ENCODE results near the gene SKP1.

DNA sequence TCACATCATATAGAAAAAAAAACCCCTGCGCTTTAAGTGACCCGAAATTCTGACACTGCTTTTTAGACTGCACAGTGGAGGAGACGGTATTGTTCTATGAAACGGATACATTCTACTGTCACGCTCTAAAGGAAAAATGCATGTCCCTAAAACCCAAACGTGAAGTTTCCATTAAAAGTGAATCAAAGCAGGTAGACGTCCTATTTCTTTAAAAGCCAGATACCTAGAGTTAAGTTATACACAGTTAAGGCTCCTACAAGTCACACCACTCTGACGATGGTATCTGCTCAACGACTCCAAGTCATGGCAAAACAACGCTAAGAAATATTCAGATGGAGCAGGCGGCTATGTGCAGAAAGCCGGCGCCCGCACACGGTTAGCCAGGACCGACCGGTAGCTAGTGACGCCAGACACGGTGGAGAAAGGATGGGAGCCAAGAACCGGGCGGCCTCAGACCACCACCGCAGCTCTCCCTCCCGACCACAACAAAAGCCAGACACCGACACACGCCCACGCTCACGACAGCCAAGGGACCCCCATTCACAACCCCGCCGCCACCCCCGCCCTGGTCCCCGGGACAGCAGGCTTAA, 734 bp downstream of the SKP1 start:
- TF ChIP-seq POLR2AphosphoS5 (IDR thresholded peaks at IDR 0.05) (no peak), POLR2A (IDR thresholded peaks at IDR 0.05) (no peak)
